HEK293 (cell line): Measurements from ENCODE around the gene CDKAL1.
A peak's percentile ranks its signal among the peaks of the same experiment; 100 is the strongest.

Experiments
- CTCF ChIA-PET: fragments of 350-600 bp; formaldehyde crosslinking; extraction: SDS; loops from one replicate; lab custom pipeline; 2021; ENCODE audit warnings: antibody characterized with exemption; lab: Yijun Ruan, JAX
- POLR2A ChIA-PET: fragments of 300-600 bp; formaldehyde crosslinking; extraction: SDS; loops from one replicate; lab custom pipeline; 2020; ENCODE audit warnings: antibody characterized with exemption, inconsistent platforms; lab: Yijun Ruan, JAX
- H3K27ac ChIP-seq: fragments of 200-500 bp; sonication (Bioruptor generic); 2 replicates; pipeline ENCODE4 v1.5.1; 2014; ENCODE audit warnings: low read depth, low read length, control low read depth, inconsistent platforms; ENCODE audit errors: extremely low read depth
- H3K36me3 ChIP-seq, 2 experiments: fragments of 200-500 bp in 1 of 2; sonication (Bioruptor generic) in 1 of 2; 1 replicate in 1 of 2; 2 replicates in 1 of 2; pipeline ENCODE4 v1.5.1; 2014 to 2017; ENCODE audit warnings: inconsistent platforms in 2 of 2, low read length in 2 of 2; ENCODE audit not compliant: control insufficient read depth in 2 of 2, insufficient read depth in 1 of 2
- H3K4me1 ChIP-seq: fragments of 200-500 bp; sonication (Bioruptor generic); 2 replicates; pipeline ENCODE4 v1.5.1; 2014; ENCODE audit warnings: mild to moderate bottlenecking, low read length, inconsistent platforms; ENCODE audit not compliant: control insufficient read depth, insufficient read depth
- H3K4me3 ChIP-seq: 2 replicates; pipeline ENCODE4 v1.5.1; 2011; ENCODE audit warnings: low read depth, mild to moderate bottlenecking, control low read depth, low read length, moderate library complexity
- H3K9me3 ChIP-seq: fragments of 200-500 bp; sonication (Bioruptor generic); 2 replicates; pipeline ENCODE4 v1.5.1; 2014; ENCODE audit warnings: low read depth, low read length, inconsistent platforms; ENCODE audit not compliant: control insufficient read depth, insufficient read depth
- EGR2 ChIP-seq: fragments of 450-650 bp; formaldehyde crosslinking; IDR thresholded peaks from 2 replicates; pipeline ENCODE4 v1.5.1; 2016; ENCODE audit warnings: low read depth, missing biosample characterization, missing genetic modification characterization
- KLF7 ChIP-seq: fragments of 450-650 bp; formaldehyde crosslinking; IDR thresholded peaks from 2 replicates; pipeline ENCODE4 v1.5.1; 2016; ENCODE audit warnings: missing biosample characterization, missing genetic modification characterization, borderline replicate concordance
- SCRT2 ChIP-seq: fragments of 450-650 bp; formaldehyde crosslinking; IDR thresholded peaks from 2 replicates; pipeline ENCODE4 v1.5.1; 2016; ENCODE audit warnings: missing biosample characterization, missing genetic modification characterization
- SP3 ChIP-seq: fragments of 450-650 bp; formaldehyde crosslinking; IDR thresholded peaks from 2 replicates; pipeline ENCODE4 v1.5.1; 2016; ENCODE audit warnings: missing biosample characterization, missing genetic modification characterization
- ZBTB44 ChIP-seq: fragments of 450-650 bp; IDR thresholded peaks from 2 replicates; pipeline ENCODE4 v1.5.1; 2018; ENCODE audit warnings: missing biosample characterization, mild to moderate bottlenecking, missing genetic modification characterization
- ZFHX2 ChIP-seq: fragments of 450-650 bp; formaldehyde crosslinking; conservative IDR thresholded peaks from 2 replicates; pipeline ENCODE4 v1.5.1; 2016; ENCODE audit warnings: missing biosample characterization, missing genetic modification characterization
- ZNF169 ChIP-seq: fragments of 450-650 bp; formaldehyde crosslinking; IDR thresholded peaks from 2 replicates; pipeline ENCODE4 v1.5.1; 2016; ENCODE audit warnings: missing biosample characterization, missing genetic modification characterization
- ZNF221 ChIP-seq: fragments of 450-650 bp; formaldehyde crosslinking; IDR thresholded peaks from 2 replicates; pipeline ENCODE4 v1.5.1; 2017; ENCODE audit warnings: missing biosample characterization, missing genetic modification characterization, borderline replicate concordance
- ZNF518A ChIP-seq: fragments of 450-650 bp; formaldehyde crosslinking; conservative IDR thresholded peaks from 2 replicates; pipeline ENCODE4 v1.5.1; 2016; ENCODE audit warnings: low read depth, missing biosample characterization, missing genetic modification characterization
- ZNF660 ChIP-seq: fragments of 450-650 bp; IDR thresholded peaks from 2 replicates; pipeline ENCODE4 v1.5.1; 2018; ENCODE audit warnings: missing biosample characterization, mild to moderate bottlenecking, missing genetic modification characterization
- TF ChIP-seq, protein P1 (sequence below): fragments of 450-650 bp; formaldehyde crosslinking; IDR thresholded peaks from 2 replicates; pipeline ENCODE4 v1.5.1; 2016; ENCODE audit warnings: missing biosample characterization, missing genetic modification characterization
- TF ChIP-seq, protein P2 (sequence below): fragments of 450-650 bp; formaldehyde crosslinking; IDR thresholded peaks from 2 replicates; pipeline ENCODE4 v1.5.1; 2016; ENCODE audit warnings: missing biosample characterization, missing genetic modification characterization

The CDKAL1 gene

GRCh38 chr6:20819774-20820400 lies 285.6 kb downstream of the CDKAL1 start:
- Histone ChIP-seq H3K27ac (no peak overlapping the region), H3K9me3 (no peaks in the 10 kb centered on the region), H3K36me3 (no peaks in the 10 kb centered on the region), H3K4me1 (peaks cover 6% of the 10 kb centered on the region; the same call in 1 of the 2 replicates), H3K4me3 (no peak overlapping the region)
- CTCF ChIA-PET: interaction anchor here (0.6 kb wide), 1 partner anchor 1938 kb away, joined by 5 read pairs; no protein-coding TSS in a partner anchor
- POLR2A ChIA-PET: no interaction called here
- TF ChIP-seq ZFHX2 (tag by site-specific recombination) (peak; percentile 66), ZNF221 (tag by site-specific recombination) (no peak), EGR2 (tag by site-specific recombination) (peak; percentile 31; the same call in 1 of the 2 replicates)

DNA sequence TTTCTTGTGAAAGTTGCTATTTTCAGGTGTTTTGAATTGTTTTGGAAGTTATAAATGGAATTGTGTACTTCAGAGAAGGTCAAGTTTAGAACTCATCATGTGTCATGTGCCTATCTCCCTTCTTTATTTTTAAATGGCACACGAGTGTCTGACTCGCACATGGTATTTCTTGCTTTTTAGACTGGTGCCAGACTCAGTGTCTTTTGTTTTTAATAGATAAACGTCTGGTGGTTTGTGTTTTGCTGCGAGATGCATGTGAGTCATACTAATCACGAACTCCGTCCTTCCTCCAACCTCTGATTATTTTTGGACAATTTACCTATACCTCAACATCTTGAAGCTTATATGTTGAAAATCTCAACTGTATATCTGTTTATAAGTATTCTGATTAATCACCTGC lies 292.1 kb downstream of the CDKAL1 start:
- no peak overlapping the region for H3K27ac ChIP-seq
- TF ChIP-seq ZBTB44 (tag by site-specific recombination): no peak
- TF ChIP-seq ZNF660 (tag by site-specific recombination): no peak
- TF ChIP-seq KLF7 (tag by site-specific recombination): no peak
- no peak for TF ChIP-seq ZNF518A (tag by site-specific recombination)
- TF ChIP-seq, protein P1, sequence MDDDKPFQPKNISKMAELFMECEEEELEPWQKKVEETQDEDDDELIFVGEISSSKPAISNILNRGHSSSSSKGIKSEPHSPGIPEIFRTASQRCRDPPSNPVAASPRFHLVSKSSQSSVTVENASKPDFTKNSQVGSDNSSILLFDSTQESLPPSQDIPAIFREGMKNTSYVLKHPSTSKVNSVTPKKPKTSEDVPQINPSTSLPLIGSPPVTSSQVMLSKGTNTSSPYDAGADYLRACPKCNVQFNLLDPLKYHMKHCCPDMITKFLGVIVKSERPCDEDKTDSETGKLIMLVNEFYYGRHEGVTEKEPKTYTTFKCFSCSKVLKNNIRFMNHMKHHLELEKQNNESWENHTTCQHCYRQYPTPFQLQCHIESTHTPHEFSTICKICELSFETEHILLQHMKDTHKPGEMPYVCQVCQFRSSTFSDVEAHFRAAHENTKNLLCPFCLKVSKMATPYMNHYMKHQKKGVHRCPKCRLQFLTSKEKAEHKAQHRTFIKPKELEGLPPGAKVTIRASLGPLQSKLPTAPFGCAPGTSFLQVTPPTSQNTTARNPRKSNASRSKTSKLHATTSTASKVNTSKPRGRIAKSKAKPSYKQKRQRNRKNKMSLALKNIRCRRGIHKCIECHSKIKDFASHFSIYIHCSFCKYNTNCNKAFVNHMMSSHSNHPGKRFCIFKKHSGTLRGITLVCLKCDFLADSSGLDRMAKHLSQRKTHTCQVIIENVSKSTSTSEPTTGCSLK (tag by site-specific recombination): no peak
- no peak for TF ChIP-seq ZFHX2 (tag by site-specific recombination)
- TF ChIP-seq SCRT2: no peak
- TF ChIP-seq ZNF169 (tag by site-specific recombination): no peak
- no peak for TF ChIP-seq SP3
- TF ChIP-seq, protein P2, sequence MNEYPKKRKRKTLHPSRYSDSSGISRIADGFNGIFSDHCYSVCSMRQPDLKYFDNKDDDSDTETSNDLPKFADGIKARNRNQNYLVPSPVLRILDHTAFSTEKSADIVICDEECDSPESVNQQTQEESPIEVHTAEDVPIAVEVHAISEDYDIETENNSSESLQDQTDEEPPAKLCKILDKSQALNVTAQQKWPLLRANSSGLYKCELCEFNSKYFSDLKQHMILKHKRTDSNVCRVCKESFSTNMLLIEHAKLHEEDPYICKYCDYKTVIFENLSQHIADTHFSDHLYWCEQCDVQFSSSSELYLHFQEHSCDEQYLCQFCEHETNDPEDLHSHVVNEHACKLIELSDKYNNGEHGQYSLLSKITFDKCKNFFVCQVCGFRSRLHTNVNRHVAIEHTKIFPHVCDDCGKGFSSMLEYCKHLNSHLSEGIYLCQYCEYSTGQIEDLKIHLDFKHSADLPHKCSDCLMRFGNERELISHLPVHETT: no peak
- H3K36me3 ChIP-seq: no peaks in the 10 kb centered on the region
- H3K4me3 ChIP-seq: no peak overlapping the region
- H3K9me3 ChIP-seq: no peaks in the 10 kb centered on the region
- ChIA-PET POLR2A (no interaction called here), CTCF (interaction anchor here (0.6 to 1.4 kb wide), 2 partner anchors 12 to 624 kb away, joined by 4 to 5 read pairs; no protein-coding TSS in a partner anchor)
- H3K4me1 ChIP-seq: peaks cover 19% of the 10 kb centered on the region
